ENCODE data around the gene SRCAP. TPM values are rescaled to one million over a fixed set of nuclear protein-coding genes. Genes with fewer than 3 reads are reported as not detected.

The SRCAP gene
- total and polyA plus RNA-seq, 2 donors = 6.1 to 8.8 TPM

DNA sequence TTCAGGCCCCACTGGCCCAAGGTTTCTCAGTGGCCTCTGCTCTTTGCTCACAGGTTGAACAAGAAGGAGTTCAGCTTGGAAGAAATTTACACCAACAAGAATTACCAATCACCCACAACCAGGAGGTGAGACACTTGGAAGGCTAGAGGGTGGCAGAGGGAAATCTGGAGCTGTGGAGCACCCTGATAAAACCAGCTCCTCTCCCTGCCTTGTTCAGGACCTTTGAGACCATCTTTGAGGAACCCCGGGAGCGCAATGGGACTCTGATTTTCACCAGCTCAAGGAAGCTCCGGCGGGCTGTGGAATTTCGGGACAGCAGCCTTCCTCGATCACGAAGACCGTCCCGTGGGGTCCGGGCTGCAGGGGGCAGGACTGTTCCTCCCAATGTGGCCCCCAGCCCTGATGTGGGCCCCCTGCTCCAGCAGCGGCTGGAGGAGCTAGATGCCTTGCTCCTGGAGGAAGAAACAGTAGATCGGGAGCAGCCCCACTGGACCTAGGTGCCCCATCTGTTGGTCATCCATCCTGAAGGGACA lies 43.1 kb upstream of the SRCAP start:
- H3K4me1 ChIP-seq (ENCODE audit: control insufficient read depth in 2 of 2, insufficient read depth in 2 of 2, low read length in 2 of 2) = peaks cover 12 to 41% of the 10 kb centered on the region in 2 donors
- H3K4me3 ChIP-seq (ENCODE audit: low read length in 2 of 2) = no peak overlapping the region
- H3K27me3 ChIP-seq (ENCODE audit: control insufficient read depth in 2 of 2, insufficient read depth in 1 of 2, low read length in 1 of 2) = no peaks in the 10 kb centered on the region
- peaks cover 49 to 54% of the 10 kb centered on the region in 2 donors for H3K36me3 ChIP-seq (ENCODE audit: control insufficient read depth in 2 of 2, insufficient read depth in 2 of 2, low read length in 1 of 2)
- WGBS = 97% methylated on average over 12 of the region's 12 CpGs
- peaks cover 0 to 7% of the 10 kb centered on the region in 2 donors for H3K9me3 ChIP-seq (ENCODE audit: control insufficient read depth in 2 of 2, insufficient read depth in 1 of 2, low read length in 1 of 2)
- H3K27ac ChIP-seq (ENCODE audit: low read depth in 1 of 2, low read length in 1 of 2) = no peak overlapping the region
- DNase-seq (ENCODE audit: low read depth in 6 of 9, low spot score in 9 of 9) = no peak

DNA sequence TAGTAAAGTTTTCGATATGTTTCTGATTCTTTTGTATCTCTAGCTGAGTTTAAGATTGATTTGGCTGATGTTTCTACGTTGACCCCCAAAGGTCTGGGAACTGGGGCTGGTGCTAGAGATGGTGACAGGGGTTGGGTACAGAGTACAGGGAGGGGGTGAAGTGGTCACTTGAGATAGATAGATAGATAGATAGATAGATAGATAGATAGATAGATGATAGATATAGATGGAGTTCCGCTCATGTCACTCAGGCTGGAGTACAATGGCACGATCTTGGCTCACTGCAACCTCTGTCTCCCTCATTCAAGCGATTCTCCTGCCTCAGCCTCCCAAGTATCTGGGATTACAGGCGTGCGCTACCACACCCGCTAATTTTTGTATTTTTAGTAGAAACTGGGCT lies 42.6 kb upstream of the SRCAP start:
- no peak for DNase-seq (ENCODE audit: low read depth in 6 of 9, low spot score in 9 of 9)
- peaks cover 54 to 59% of the 10 kb centered on the region in 2 donors for H3K36me3 ChIP-seq (ENCODE audit: control insufficient read depth in 2 of 2, insufficient read depth in 2 of 2, low read length in 1 of 2)
- H3K9me3 ChIP-seq (ENCODE audit: control insufficient read depth in 2 of 2, insufficient read depth in 1 of 2, low read length in 1 of 2) = peaks cover 0 to 7% of the 10 kb centered on the region in 2 donors
- H3K4me1 ChIP-seq (ENCODE audit: control insufficient read depth in 2 of 2, insufficient read depth in 2 of 2, low read length in 2 of 2) = peaks cover 17 to 43% of the 10 kb centered on the region in 2 donors
- H3K27ac ChIP-seq (ENCODE audit: low read depth in 1 of 2, low read length in 1 of 2) = no peak overlapping the region
- H3K4me3 ChIP-seq (ENCODE audit: low read length in 2 of 2) = no peak overlapping the region
- 99% methylated on average over 8 of the region's 8 CpGs for WGBS
- no peaks in the 10 kb centered on the region for H3K27me3 ChIP-seq (ENCODE audit: control insufficient read depth in 2 of 2, insufficient read depth in 1 of 2, low read length in 1 of 2)

DNA sequence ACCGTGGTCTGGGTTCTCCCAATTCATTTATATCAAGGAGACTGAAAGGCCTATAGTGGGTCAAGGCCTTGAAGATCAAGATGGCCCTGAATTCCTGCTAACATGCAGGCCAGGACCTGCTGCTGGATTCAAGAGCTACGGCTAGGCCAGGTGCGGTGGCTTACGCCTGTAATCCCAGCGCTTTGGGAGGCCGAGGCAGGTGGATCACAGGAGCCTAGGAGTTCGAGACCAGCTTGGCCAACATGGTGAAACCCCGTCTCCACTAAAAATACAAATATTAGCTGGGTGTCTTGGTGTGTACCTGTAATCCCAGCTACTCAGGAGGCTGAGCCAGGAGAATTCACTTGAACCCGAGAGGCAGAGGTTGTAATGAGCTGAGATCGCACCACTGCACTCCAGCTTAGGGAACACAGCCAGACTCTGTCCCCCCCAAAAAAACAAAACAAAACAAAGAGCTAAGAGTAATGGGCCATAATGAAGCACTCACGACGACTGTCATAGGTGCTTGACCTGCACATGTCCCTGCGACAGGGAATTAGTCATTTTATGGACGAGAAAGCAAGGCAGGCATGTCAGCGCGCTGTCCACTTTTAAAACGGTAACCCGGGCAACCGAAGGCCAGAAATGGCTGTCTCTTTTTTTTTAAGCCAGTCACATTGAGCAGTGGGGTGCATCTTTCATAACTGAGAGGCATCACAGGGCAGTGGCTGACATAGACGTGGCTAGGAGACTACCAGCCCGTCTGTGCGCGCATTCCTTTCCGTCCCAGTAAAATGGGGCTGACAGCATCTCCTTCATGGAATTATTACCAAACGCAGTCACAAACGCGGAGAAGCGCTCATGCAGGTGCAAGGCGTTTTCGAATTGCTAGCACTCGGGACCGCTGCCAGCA lies 41.8 kb upstream of the SRCAP start:
- H3K4me3 ChIP-seq (ENCODE audit: low read length in 2 of 2) = peak overlapping the region; percentile 43 to 48
- 48% methylated on average over 32 of the region's 32 CpGs for WGBS
- peaks cover 60 to 67% of the 10 kb centered on the region in 2 donors for H3K36me3 ChIP-seq (ENCODE audit: control insufficient read depth in 2 of 2, insufficient read depth in 2 of 2, low read length in 1 of 2)
- H3K27me3 ChIP-seq (ENCODE audit: control insufficient read depth in 2 of 2, insufficient read depth in 1 of 2, low read length in 1 of 2) = no peaks in the 10 kb centered on the region
- peaks cover 21 to 43% of the 10 kb centered on the region in 2 donors for H3K4me1 ChIP-seq (ENCODE audit: control insufficient read depth in 2 of 2, insufficient read depth in 2 of 2, low read length in 2 of 2)
- peak overlapping the region; percentile 84 to 93 for H3K27ac ChIP-seq (ENCODE audit: low read depth in 1 of 2, low read length in 1 of 2)
- H3K9me3 ChIP-seq (ENCODE audit: control insufficient read depth in 2 of 2, insufficient read depth in 1 of 2, low read length in 1 of 2) = peaks cover 0 to 7% of the 10 kb centered on the region in 2 donors
- DNase-seq (ENCODE audit: low read depth in 6 of 9, low spot score in 9 of 9) = peak in 1 of 9 donors; percentile 8

DNA sequence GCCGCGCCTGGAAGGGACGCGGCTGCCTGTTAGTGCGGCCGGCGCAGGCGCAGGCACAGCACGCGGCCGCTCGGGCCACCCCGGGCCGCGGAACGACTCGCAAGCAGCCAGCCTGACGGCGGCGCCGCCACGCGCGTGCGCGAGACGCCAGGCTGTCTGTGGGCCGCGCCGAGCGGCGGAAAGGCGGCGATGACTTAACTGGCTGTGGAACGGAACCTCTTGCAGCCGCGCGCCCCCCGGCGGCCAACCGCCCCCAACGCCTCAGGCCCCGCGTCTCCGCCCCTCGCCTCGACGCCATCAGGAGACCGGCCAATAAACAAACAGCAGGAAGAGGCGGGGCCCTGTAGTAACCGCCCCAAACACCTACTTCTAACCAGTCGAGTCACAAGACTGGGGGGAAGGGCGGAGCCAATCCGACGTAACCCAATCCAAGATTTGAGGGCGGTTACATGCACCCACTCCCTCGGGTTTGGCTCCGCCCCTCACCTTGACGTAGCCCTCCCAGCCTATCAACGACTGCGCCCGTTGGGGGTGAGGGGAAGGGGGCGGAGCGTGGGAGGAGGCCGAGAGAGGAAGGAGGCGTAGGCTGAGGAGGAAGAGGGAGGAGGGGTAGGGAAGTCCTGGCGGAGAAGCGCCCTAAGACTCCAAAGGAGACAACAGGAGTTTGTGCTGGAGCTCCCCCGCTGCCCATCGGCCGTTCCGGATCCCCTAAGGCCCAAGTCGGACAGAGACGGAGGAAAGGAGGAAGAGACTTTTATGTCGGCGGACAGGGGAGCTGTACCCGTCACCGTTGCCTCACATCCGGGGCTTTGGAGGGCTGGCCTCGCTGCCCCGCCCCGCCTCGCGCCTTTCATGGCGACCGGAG lies 40.9 kb upstream of the SRCAP start, which contains the start of gene FBRS:
FBRS (plus strand) TSS at position 566 of the 865 bp plus-strand sequence. CDS start 1,088 bp downstream, outside the sequence.
- Histone ChIP-seq H3K27me3 (ENCODE audit: control insufficient read depth in 2 of 2, insufficient read depth in 1 of 2, low read length in 1 of 2) (no peaks in the 10 kb centered on the region), H3K27ac (ENCODE audit: low read depth in 1 of 2, low read length in 1 of 2) (peak within 1 kb of the TSS; percentile 98 to 99), H3K4me1 (ENCODE audit: control insufficient read depth in 2 of 2, insufficient read depth in 2 of 2, low read length in 2 of 2) (peaks cover 21 to 40% of the 10 kb centered on the region in 2 donors), H3K4me3 (ENCODE audit: low read length in 2 of 2) (peak within 1 kb of the TSS; percentile 86 to 94), H3K36me3 (ENCODE audit: control insufficient read depth in 2 of 2, insufficient read depth in 2 of 2, low read length in 1 of 2) (peaks cover 61 to 67% of the 10 kb centered on the region in 2 donors), H3K9me3 (ENCODE audit: control insufficient read depth in 2 of 2, insufficient read depth in 1 of 2, low read length in 1 of 2) (peaks cover 0 to 7% of the 10 kb centered on the region in 2 donors)
- peak; percentile 100 for DNase-seq (ENCODE audit: low read depth in 6 of 9, low spot score in 9 of 9)
- under 1% methylated on average over 86 of the region's 86 CpGs for WGBS

DNA sequence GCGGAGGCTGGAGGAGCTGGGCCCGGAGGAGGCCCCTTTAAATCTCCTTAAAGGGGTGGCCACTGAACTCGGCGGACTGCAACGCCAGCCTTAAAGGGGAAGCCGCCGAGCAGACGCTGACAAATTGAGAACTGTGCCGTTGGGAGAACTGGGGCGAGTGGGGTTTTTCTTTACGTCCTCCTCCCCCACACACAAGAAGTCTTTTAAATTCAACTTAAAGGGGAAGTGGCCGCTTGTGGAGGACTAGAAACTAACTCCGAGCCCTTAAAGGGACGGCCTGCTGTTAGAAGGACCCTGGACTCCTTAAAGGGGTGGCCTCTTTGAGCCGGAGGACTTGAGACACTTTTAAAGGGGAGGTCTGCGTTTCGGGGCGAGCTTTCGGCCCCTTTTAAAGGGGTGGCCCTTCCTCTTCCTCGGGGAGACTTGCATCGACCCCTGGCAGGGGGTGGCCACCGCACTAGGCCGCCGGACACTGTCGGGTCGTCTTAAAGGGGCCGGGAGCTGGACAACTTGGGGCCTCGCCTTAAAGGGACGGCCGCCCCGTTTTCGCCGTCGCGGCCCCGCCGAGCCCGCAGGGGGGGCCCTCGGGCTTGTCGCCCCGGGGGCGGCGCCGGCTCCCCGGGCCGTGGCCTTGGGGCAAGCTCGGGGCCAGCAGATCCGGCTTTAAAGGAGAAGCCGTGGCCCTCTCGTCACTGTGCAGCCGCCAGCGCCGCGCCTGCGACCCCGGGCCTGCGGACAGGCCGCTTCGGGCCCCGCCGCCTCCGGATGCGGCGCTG lies 40.1 kb upstream of the SRCAP start:
- peaks cover 61 to 68% of the 10 kb centered on the region in 2 donors for H3K36me3 ChIP-seq (ENCODE audit: control insufficient read depth in 2 of 2, insufficient read depth in 2 of 2, low read length in 1 of 2)
- H3K9me3 ChIP-seq (ENCODE audit: control insufficient read depth in 2 of 2, insufficient read depth in 1 of 2, low read length in 1 of 2) = peaks cover 0 to 7% of the 10 kb centered on the region in 2 donors
- H3K27ac ChIP-seq (ENCODE audit: low read depth in 1 of 2, low read length in 1 of 2) = peak overlapping the region; percentile 98 to 99
- peak in 7 of 9 donors; percentile 92 to 99 (median 98) for DNase-seq (ENCODE audit: low read depth in 6 of 9, low spot score in 9 of 9)
- peaks cover 21 to 43% of the 10 kb centered on the region in 2 donors for H3K4me1 ChIP-seq (ENCODE audit: control insufficient read depth in 2 of 2, insufficient read depth in 2 of 2, low read length in 2 of 2)
- WGBS = under 1% methylated on average over 64 of the region's 64 CpGs
- no peaks in the 10 kb centered on the region for H3K27me3 ChIP-seq (ENCODE audit: control insufficient read depth in 2 of 2, insufficient read depth in 1 of 2, low read length in 1 of 2)
- H3K4me3 ChIP-seq (ENCODE audit: low read length in 2 of 2) = peak overlapping the region; percentile 86 to 94

DNA sequence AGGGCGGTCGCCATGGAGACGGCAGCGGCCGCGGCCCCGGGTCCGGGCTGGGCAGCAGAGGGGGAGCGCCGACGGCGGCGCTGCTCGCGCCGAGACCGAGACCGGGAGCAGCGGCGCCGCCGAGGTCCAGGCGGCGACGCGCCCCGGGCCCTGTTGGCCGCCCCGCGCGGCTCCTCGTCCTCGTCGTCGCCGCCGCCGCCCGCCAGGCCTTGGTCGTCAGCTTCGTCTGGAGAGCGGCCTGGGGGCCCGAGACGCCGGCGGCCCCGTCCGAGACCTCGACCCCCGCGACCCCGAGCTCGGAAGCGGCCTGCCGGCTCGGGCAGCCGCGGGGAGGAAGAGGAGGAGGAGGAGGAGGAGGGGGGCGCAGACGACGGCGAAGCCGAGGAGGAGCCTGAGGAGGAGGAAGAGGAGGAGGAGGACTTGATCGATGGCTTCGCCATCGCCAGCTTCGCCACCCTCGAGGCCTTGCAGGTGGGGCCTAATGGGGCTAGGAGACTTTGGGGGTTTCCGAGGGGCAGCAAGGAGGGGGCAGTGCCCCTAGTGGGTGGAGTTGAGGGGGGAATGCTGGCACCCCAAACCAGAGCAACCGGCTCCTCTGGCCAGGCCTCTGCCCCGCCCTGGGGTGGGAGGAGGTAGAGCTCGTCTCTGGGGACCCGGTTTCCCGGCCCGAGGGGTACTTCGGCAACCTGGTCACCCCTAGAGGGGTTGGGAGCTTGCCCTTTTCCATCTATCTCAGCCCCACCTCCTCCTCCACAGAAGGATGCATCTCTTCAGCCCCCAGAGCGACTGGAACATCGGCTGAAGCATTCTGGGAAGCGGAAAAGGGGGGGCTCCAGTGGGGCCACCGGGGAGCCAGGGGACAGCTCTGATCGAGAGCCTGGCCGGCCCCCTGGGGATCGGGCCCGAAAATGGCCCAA lies 39.2 kb upstream of the SRCAP start:
- Histone ChIP-seq H3K9me3 (ENCODE audit: control insufficient read depth in 2 of 2, insufficient read depth in 1 of 2, low read length in 1 of 2) (peaks cover 0 to 7% of the 10 kb centered on the region in 2 donors), H3K27me3 (ENCODE audit: control insufficient read depth in 2 of 2, insufficient read depth in 1 of 2, low read length in 1 of 2) (no peaks in the 10 kb centered on the region), H3K27ac (ENCODE audit: low read depth in 1 of 2, low read length in 1 of 2) (peak overlapping the region; percentile 86 to 99), H3K36me3 (ENCODE audit: control insufficient read depth in 2 of 2, insufficient read depth in 2 of 2, low read length in 1 of 2) (peaks cover 61 to 68% of the 10 kb centered on the region in 2 donors), H3K4me1 (ENCODE audit: control insufficient read depth in 2 of 2, insufficient read depth in 2 of 2, low read length in 2 of 2) (peaks cover 21 to 43% of the 10 kb centered on the region in 2 donors), H3K4me3 (ENCODE audit: low read length in 2 of 2) (peak overlapping the region; percentile 86 to 94)
- WGBS = under 1% methylated on average over 84 of the region's 84 CpGs
- peak in 5 of 9 donors; percentile 32 to 64 (median 40) for DNase-seq (ENCODE audit: low read depth in 6 of 9, low spot score in 9 of 9)

DNA sequence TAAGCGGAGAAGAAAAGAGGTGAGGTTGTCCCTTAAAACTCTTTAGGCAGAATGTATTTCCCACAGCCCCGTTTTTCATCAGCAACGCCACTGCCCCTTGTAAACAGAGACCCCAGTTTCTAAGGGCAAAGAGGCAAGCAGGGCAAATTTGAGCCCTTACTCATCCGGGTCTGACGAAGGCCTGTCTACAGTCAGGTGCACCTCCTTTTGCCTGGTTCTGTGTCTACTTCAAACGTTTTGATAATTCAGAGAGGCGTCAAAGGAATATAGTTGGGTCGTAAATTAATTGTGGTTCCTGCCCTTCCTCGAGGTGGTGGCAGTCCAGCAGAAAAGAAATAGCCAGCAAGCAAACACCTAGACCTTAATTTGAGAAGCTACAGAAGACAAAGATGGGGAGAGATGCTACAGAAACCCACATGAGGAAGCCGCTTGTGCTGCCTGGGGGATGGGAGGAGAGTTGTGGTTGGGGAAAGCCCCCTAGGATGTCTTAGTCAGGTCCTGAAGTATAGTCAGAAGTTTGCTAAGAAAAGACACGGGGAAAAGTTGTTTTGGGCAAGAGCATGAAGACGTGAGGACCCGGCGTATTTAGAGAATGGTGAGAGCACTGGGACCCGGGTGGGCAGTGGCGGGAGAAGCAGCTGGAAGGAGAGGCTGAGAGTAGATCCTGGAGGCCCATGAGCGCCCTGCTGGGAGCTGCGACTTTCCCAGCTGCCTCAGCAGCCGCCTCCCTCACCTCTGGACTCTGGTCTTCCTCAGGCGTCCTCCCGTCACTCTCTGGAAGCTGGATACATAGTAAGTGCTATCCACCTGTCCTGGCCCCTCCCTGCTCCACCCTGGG lies 38.3 kb upstream of the SRCAP start:
- Histone ChIP-seq H3K27ac (ENCODE audit: low read depth in 1 of 2, low read length in 1 of 2) (peak overlapping the region; percentile 86 to 99), H3K9me3 (ENCODE audit: control insufficient read depth in 2 of 2, insufficient read depth in 1 of 2, low read length in 1 of 2) (peaks cover 0 to 7% of the 10 kb centered on the region in 2 donors), H3K27me3 (ENCODE audit: control insufficient read depth in 2 of 2, insufficient read depth in 1 of 2, low read length in 1 of 2) (no peaks in the 10 kb centered on the region), H3K4me1 (ENCODE audit: control insufficient read depth in 2 of 2, insufficient read depth in 2 of 2, low read length in 2 of 2) (peaks cover 21 to 43% of the 10 kb centered on the region in 2 donors), H3K36me3 (ENCODE audit: control insufficient read depth in 2 of 2, insufficient read depth in 2 of 2, low read length in 1 of 2) (peaks cover 61 to 68% of the 10 kb centered on the region in 2 donors), H3K4me3 (ENCODE audit: low read length in 2 of 2) (peak overlapping the region; percentile 86 to 94)
- peak in 5 of 9 donors; percentile 21 to 79 (median 47) for DNase-seq (ENCODE audit: low read depth in 6 of 9, low spot score in 9 of 9)
- 43% methylated on average over 21 of the region's 21 CpGs for WGBS
